GM23248 (cell line): Measurements from ENCODE around the gene PPP2R2D. TPM values are rescaled to one million over a fixed set of nuclear protein-coding genes. Genes with fewer than 3 reads are reported as not detected.

Source experiments
- DNase-seq: peaks from one replicate; pipeline ENCODE4 v3.0.0-alpha.2; 2015
- H2AFZ ChIP-seq: fragments of 200-600 bp; sonication (generic); 2 replicates; pipeline ENCODE4 v1.6.1; 2016; ENCODE audit warnings: antibody characterized with exemption
- H3F3A ChIP-seq: fragments of 200-600 bp; sonication (generic); 2 replicates; pipeline ENCODE4 v1.6.1; 2016; ENCODE audit warnings: mild to moderate bottlenecking, antibody characterized with exemption, mixed run types; ENCODE audit not compliant: insufficient read depth
- H3K27ac ChIP-seq: fragments of 200-600 bp; sonication (generic); 2 replicates; pipeline ENCODE4 v1.5.1; 2016; ENCODE audit warnings: mild to moderate bottlenecking
- H3K27me3 ChIP-seq: fragments of 200-600 bp; sonication (generic); replicated peaks from 2 replicates; pipeline ENCODE4 v1.6.1; 2016; ENCODE audit warnings: mild to moderate bottlenecking; ENCODE audit not compliant: insufficient read depth
- H3K36me3 ChIP-seq: fragments of 200-600 bp; sonication (generic); 2 replicates; pipeline ENCODE4 v1.6.1; 2016; ENCODE audit warnings: low read depth, mild to moderate bottlenecking
- H3K4me1 ChIP-seq: fragments of 200-600 bp; sonication (generic); 2 replicates; pipeline ENCODE4 v1.6.1; 2016; ENCODE audit warnings: mild to moderate bottlenecking; ENCODE audit not compliant: insufficient read depth
- H3K4me2 ChIP-seq: fragments of 200-600 bp; sonication (generic); one replicate; pipeline ENCODE4 v1.6.1; 2016; ENCODE audit warnings: mild to moderate bottlenecking; ENCODE audit not compliant: unreplicated experiment
- H3K4me3 ChIP-seq: fragments of 200-600 bp; sonication (generic); 2 replicates; pipeline ENCODE4 v1.5.1; 2016; ENCODE audit warnings: mild to moderate bottlenecking
- H3K79me2 ChIP-seq: fragments of 200-600 bp; sonication (generic); 2 replicates; pipeline ENCODE4 v1.6.1; 2016; ENCODE audit warnings: mild to moderate bottlenecking; ENCODE audit not compliant: insufficient read depth
- H3K9ac ChIP-seq: fragments of 200-600 bp; sonication (generic); 2 replicates; pipeline ENCODE4 v1.6.1; 2016; ENCODE audit warnings: mild to moderate bottlenecking
- H3K9me2 ChIP-seq: fragments of 200-600 bp; sonication (generic); 2 replicates; pipeline ENCODE4 v1.6.1; 2016; ENCODE audit warnings: mixed run types, mild to moderate bottlenecking, moderate library complexity; ENCODE audit not compliant: insufficient read depth
- H3K9me3 ChIP-seq: fragments of 200-600 bp; sonication (generic); one replicate; pipeline ENCODE4 v1.6.1; 2017; ENCODE audit warnings: low read depth
- H4K20me1 ChIP-seq: fragments of 200-600 bp; sonication (generic); 2 replicates; pipeline ENCODE4 v1.6.0; 2016; ENCODE audit not compliant: insufficient read depth
- EZH2 ChIP-seq: fragments of 200-600 bp; sonication (generic); IDR thresholded peaks from 2 replicates; pipeline ENCODE4 v1.6.1; 2018; ENCODE audit warnings: antibody characterized with exemption, mild to moderate bottlenecking; ENCODE audit not compliant: insufficient read depth, poor library complexity, severe bottlenecking
- EZH2phosphoT487 ChIP-seq: fragments of 200-600 bp; sonication (generic); IDR thresholded peaks from 2 replicates; pipeline ENCODE4 v1.6.1; 2018; ENCODE audit warnings: antibody characterized with exemption, moderate library complexity, mild to moderate bottlenecking, low read depth; ENCODE audit not compliant: insufficient read depth
- WGBS, 2 experiments: methylation state at CpG; one replicate each; pipeline ENCODE4 v1.1.6; 2015 to 2017; ENCODE audit warnings: low lambda C conversion rate in 2 of 2, low coverage in 1 of 2; ENCODE audit errors: missing lambda C conversion rate in 2 of 2; 5-methylcytosine and 5-hydroxymethylcytosine counted together
- in situ Hi-C: fragments of 300-500 bp; cut with MboI; formaldehyde crosslinking; loops from 2 replicates; pipeline ENCODE4 v1.15.0; 2020
- polyA plus RNA-seq: library from polyadenylated mRNA; unstranded; fragments of >200 nt; fragmentation: Nextera tagmentation; extraction: Ambion mirVana; gene quantifications from 2 replicates; pipeline ENCODE4 v1.2.1, GENCODE V29; 2016
- total RNA-seq: library from RNA; depleted of rRNA; stranded (reverse); fragments of >200 nt; shearing (Covaris generic); gene quantifications from 2 replicates; pipeline ENCODE4 v1.2.3, GENCODE V29; 2014

PPP2R2D gene
- total and polyA plus RNA-seq, 2 experiments from 2014 or later: 18.5 to 26.2 TPM

DNA sequence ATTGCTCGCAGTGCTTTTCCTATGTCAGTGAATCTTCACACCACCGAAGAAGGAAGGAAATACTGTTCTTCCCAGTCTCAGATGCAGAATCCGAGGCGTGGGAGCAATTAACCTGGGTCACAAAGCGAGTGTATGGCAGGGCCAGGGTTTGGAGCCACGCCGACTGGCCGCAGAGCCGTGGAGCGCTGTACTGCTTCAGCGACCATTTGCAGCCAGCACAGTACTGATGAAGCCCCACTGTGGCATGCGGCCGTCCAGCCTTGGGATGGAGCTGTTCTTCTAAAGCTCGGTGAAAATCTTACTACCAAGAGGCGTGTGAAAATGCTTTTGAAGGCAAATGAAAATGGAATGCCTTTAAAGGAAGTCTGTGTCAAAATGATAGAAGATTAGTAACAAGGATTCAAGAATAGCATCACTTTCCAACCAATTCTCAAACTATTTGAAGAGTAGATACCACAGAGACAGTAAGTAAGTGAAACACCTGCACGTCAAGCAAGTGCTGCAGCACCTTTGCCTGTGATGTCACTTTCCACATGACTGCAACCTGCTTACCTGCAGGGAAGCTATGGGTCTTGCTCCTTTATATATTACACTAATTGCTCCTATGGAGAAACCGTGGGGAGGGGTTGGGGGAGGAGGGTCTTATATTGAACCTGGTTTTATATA is 4.9 kb downstream of the PPP2R2D start:
- Histone ChIP-seq H3K9me3 (no peaks in the 10 kb centered on the region), H3K36me3 (peaks cover 10% of the 10 kb centered on the region), H3F3A (no peaks in the 10 kb centered on the region; the same call in 1 of the 2 replicates), H3K4me1 (peaks cover 17% of the 10 kb centered on the region), H3K79me2 (peaks cover 96% of the 10 kb centered on the region), H3K4me2 (no peak overlapping the region), H3K9ac (no peak overlapping the region), H3K27ac (no peak overlapping the region), H3K9me2 (no peaks in the 10 kb centered on the region), H4K20me1 (peaks cover 12% of the 10 kb centered on the region; the same call in 1 of the 2 replicates), H2AFZ (no peak overlapping the region), H3K4me3 (no peak overlapping the region), H3K27me3 (no peaks in the 10 kb centered on the region)
- in situ Hi-C loops: no loop called here
- DNase-seq: no peak
- TF ChIP-seq EZH2 (no peak), EZH2phosphoT487 (no peak)
- WGBS, 2 experiments: 88 to 90% methylated on average over 17 of the region's 17 CpGs

DNA sequence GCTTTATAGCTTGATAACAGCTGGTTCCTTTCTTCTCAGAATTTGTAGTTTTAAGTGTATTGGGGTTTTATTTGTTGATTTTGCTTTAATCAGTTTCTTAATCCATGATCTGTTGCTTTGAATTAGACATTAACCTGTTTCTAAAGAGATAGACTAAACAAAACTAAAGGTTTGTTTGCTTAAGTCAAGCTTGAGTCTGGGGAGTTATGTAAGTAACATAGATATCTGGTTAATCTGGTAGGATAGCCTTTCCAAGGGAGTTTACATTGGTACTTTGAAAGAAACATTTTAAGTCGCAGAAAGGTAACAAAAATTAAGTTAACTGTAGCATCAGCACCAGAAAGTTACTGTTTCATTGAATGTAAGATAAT is 5.4 kb downstream of the PPP2R2D start:
- 100% methylated on average over 1 of the region's 1 CpG for WGBS, 2 experiments
- no peaks in the 10 kb centered on the region for H3K27me3 ChIP-seq
- H3K9me3 ChIP-seq: no peaks in the 10 kb centered on the region
- peaks cover 17% of the 10 kb centered on the region for H3K4me1 ChIP-seq
- H3K4me2 ChIP-seq: no peak overlapping the region
- no peak overlapping the region for H3K9ac ChIP-seq
- H3K36me3 ChIP-seq: peaks cover 10% of the 10 kb centered on the region
- TF ChIP-seq EZH2: no peak
- TF ChIP-seq EZH2phosphoT487: no peak
- no peak overlapping the region for H3K27ac ChIP-seq
- no peak for DNase-seq
- in situ Hi-C loops: no loop called here
- H3K4me3 ChIP-seq: no peak overlapping the region
- H2AFZ ChIP-seq: no peak overlapping the region
- peaks cover 100% of the 10 kb centered on the region for H3K79me2 ChIP-seq
- peaks cover 12% of the 10 kb centered on the region; the same call in 1 of the 2 replicates for H4K20me1 ChIP-seq
- no peaks in the 10 kb centered on the region; the same call in 1 of the 2 replicates for H3F3A ChIP-seq
- H3K9me2 ChIP-seq: no peaks in the 10 kb centered on the region

DNA sequence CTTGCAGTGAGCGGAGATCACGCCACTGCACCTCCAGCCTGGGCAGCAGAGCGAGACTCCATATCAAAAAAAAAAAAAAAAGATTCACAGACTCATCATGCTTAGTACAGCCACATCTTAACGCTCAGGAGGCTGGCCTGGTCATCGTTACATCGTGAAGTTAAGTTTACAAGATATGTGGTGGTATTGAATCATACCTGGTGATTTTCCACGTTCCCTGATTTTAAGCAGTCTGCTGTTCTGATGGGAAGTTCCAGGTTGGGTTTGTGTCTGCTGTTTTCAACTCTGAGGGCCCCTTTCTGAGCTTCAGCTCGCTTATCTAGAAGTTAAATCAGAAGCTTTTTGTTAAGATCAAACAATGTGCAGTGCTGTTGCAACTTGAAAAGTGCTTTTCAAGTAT is 6.9 kb downstream of the PPP2R2D start:
- Histone ChIP-seq H3K4me3 (no peak overlapping the region), H4K20me1 (peaks cover 20% of the 10 kb centered on the region; the same call in 1 of the 2 replicates), H3K79me2 (peaks cover 100% of the 10 kb centered on the region), H3K4me1 (peaks cover 11% of the 10 kb centered on the region), H3F3A (no peaks in the 10 kb centered on the region), H3K9me3 (no peaks in the 10 kb centered on the region), H3K4me2 (no peak overlapping the region), H3K27me3 (no peaks in the 10 kb centered on the region), H2AFZ (no peak overlapping the region), H3K9ac (no peak overlapping the region), H3K9me2 (no peaks in the 10 kb centered on the region), H3K36me3 (peaks cover 15% of the 10 kb centered on the region), H3K27ac (no peak overlapping the region)
- in situ Hi-C loops: no loop called here
- DNase-seq: no peak
- WGBS, 2 experiments: 82 to 84% methylated on average over 8 of the region's 8 CpGs
- TF ChIP-seq EZH2phosphoT487 (no peak), EZH2 (no peak)

DNA sequence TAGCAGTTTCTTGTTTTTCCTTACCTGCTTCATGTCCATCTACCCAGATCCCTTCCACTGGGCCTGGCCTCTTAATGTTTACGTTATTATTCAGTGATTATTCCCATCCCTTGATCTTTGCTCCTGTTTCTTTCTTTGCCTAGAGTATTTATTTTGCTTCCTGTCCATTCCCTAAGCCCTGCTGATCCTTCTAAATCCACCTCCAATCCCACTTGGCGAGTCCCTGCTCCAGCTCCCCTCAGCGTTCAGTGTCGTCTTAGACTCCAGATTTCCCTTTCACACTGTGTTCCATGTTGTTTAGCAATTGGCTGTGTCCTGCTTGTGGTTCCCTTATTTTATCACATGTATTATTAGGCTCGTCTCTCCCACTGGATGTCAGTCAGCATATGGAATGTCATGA is 7.3 kb downstream of the PPP2R2D start:
- no peaks in the 10 kb centered on the region for H3K9me3 ChIP-seq
- H3K79me2 ChIP-seq: peaks cover 100% of the 10 kb centered on the region
- H3K9ac ChIP-seq: no peak overlapping the region
- H3K4me3 ChIP-seq: no peak overlapping the region
- 83 to 86% methylated on average over 5 of the region's 5 CpGs for WGBS, 2 experiments
- H3K4me1 ChIP-seq: peaks cover 6% of the 10 kb centered on the region; the same call in 1 of the 2 replicates
- H3K36me3 ChIP-seq: peaks cover 16% of the 10 kb centered on the region
- DNase-seq: no peak
- no peak overlapping the region for H2AFZ ChIP-seq
- TF ChIP-seq EZH2phosphoT487 (no peak), EZH2 (no peak)
- no peaks in the 10 kb centered on the region for H3K9me2 ChIP-seq
- in situ Hi-C loops: no loop called here
- no peak overlapping the region for H3K27ac ChIP-seq
- peaks cover 20% of the 10 kb centered on the region; the same call in 1 of the 2 replicates for H4K20me1 ChIP-seq
- no peak overlapping the region for H3K4me2 ChIP-seq
- no peaks in the 10 kb centered on the region for H3K27me3 ChIP-seq
- no peaks in the 10 kb centered on the region for H3F3A ChIP-seq
